ENCODE results near the gene COL4A2.
"Not testable (repeated sequence)": the region's sequence is repeated elsewhere in the genome, so short reads cannot be mapped to it uniquely, and the experiment has no call there.

Gene COL4A2

DNA sequence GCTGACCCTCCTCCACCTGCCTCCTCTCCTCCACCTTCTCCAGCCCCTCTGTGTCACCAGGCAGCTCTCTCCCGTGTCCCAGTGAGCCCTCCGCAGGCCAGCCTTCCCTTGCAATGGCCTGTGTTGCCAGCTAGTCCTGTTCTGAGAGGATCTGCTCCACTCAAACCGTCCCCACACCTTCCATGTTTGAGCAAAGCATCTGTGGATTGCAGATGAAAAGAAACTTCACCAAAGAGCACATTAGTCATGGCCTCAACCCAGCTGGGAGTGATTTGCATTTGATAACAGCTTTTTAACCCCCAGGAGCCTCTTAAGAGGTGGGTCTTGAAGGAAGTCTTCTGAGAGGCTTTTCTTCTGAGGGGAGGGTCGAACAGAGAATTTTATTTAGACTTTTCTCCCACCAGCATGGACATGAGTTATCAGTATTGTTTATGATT, 72.8 kb downstream of the COL4A2 start:
- no peak for DNase-seq (ENCODE audit: low spot score)

DNA sequence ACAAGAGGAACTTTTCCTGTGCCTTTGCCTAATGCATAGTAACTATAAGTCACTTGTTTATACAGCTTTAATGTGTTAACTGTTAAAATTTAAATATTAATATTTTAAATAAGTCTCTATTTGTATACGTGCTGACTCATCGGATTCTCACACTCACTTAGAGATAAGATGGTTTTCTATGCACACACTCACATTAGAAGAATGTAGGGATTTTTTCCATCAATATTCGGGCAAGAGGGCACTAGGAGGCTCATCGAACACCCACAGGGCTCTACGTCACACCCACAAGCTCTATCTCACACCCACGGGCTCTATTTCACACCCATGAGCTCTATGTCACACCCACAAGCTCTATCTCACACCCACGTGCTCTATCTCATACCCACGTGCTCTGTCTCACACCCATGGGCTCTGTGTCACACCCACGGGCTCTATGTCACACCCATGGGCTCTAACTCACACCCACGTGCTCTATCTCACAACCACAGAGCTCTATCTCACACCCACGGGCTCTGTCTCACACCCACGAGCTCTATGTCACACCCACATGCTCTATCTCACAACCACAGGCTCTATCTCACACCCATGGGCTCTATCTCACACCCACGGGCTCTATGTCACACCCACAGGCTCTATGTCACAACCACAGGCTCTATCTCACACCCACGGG, 73.4 kb downstream of the COL4A2 start:
- DNase-seq (ENCODE audit: low spot score) = no peak

DNA sequence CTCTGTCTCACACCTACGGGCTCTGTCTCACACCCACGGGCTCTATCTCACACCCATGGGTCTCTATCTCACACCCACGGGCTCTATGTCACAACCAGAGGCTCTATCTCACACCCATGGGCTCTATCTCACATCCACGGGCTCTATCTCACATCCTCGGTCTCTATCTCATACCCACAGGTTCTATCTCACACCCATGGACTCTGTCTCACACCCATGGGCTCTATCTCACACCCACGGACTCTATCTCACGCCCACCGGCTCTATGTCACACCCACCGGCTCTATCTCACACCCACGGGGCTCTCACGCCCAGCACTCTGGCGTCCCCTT, 73.9 kb downstream of the COL4A2 start:
- DNase-seq (ENCODE audit: low spot score) = no peak

DNA sequence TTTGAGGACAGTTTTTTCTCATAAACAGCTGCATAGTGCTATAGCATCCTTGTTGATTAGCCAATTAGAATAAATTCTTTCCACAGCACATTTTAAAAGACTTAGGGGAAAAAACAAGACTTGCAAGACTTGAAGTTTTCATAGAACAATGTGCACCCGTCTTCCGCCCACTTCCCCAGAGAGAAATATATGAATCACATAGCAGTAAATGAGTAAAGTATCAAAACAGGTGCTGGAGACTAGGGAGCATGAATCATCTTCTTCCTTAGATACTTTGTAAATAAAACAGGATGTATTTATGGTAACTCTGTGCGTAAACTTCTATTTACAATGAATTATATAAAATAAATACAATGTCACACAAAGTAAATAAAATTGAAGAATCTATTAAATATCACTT, 75.1 kb downstream of the COL4A2 start:
- DNase-seq (ENCODE audit: low spot score) = no peak

DNA sequence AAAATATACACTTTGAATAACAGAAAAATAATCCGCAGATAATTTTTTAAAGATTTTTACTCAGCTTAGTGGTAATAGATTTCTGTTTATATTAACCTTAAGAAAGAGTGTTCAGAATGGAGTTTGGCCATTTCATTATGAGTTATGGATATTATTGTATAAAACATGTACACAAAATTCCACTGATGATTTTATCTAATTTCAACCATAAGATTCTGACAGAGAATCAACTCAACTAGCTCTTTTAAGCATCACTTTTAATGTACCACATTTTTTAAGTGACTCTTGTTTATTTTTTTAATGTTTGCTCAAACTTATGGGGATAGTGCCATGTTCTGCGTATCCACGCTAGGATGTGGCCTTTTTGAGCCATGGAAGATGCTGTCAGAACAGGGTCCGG, 75.7 kb downstream of the COL4A2 start:
- DNase-seq (ENCODE audit: low spot score) = no peak

DNA sequence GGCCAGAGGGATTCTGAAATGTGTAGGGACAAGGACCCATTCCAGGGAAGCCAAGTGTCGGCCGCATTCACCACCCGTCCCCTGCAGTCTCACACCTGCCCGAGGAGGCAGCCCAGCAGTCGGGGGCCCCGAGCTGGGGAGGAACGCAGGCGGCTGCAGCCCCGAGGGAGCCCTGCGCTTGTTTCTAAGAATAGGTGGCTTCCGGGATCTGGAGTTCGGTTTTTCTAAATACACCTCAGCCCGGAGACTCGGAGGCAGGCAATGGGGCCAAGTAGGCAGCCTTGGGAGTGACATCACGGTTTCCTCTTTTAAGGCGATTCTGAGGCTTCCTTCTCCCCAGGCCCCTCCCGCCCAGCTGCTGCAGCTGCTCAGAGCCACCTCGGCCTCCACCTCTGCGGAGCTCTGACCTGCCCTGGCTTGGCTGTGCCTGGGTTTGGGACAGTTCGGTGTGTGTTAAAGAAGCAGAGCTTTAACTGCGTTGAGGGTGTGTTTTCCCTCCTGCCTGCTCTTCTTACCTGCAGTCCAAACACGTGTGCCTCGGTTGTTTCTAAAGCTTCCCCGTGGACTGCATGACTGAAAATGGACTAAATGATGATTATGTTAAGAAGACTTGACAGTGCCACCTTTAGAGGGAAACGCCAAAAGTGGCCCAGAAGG, 80.5 kb downstream of the COL4A2 start:
- no peak for DNase-seq (ENCODE audit: low spot score)

DNA sequence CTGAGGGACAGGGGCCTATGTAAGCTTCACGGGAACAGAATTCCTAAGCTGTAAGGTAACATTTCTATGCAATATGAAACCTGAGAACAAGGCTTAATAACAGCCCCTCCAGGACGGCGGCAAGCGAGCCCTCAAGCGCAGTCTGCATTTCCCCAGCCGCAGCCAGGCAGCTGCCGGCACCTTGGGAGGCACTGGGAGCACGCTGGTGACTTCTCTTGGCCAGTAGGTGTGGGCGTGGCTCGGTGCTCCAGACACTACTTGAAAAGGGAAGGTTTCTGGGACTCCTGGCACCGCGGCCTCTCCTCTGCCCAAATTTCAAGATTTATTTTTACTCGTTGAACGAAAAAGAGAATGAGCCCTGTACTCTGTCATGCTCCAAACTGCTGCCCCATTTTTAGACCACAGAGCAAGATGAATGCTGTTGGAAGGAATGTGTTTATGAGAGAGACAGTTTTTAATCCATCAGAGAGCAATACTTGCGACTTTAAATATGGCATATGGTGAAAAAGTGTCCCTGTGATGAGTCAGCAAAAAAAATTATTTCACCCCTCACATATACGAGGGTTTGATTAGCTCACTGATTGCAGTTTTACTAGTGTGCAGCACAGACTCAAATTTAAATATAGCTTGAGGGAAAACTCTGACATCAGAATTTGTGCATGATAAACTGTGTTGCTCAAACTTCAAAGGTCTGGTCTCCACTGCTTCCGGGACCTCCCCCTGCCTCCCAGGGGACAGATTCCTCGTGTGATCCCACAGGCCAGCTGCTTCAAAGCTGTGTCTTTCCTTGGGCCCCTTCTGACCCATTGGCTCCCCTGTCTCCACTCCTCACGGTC, 81.2 kb downstream of the COL4A2 start:
- DNase-seq (ENCODE audit: low spot score) = no peak

DNA sequence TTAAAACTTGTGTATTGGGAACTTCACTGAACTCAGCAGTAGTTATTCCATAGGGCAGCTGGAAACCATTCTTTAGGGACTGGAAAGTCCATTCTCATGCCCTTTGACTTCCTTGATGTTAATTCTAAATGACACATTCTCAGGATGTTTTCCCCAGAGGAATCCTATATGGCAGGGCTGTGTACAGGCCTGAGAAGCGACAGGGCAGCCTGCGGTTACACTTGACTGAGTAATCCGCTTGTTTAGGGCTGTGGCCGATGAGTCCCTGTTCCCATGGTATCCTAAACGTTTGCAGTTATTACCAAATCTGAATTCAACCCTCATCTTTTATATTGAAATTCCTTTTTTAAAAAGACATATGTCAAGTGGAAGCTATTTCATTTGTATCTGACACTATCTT, 83.5 kb downstream of the COL4A2 start:
- DNase-seq (ENCODE audit: low spot score) = no peak

DNA sequence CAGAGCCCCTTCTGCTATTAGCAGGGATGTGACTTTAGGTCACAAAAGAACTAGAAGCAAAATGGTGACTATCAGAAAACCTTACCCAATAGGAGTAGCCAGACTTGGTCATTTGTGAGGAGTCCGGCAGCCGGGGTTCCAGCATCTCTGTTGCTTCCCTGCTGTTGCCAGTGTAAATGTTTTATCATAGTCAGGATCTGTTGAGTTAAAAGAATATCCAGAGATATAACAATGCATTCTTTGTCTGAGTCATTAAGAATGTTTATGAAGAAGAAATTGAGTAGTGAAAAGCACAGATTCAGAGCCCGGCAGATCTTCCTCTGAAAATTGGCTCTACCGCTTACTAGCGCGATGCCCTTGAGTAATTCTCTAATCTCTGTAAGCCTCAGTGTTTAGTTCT, 84.2 kb downstream of the COL4A2 start:
- DNase-seq (ENCODE audit: low spot score) = no peak

DNA sequence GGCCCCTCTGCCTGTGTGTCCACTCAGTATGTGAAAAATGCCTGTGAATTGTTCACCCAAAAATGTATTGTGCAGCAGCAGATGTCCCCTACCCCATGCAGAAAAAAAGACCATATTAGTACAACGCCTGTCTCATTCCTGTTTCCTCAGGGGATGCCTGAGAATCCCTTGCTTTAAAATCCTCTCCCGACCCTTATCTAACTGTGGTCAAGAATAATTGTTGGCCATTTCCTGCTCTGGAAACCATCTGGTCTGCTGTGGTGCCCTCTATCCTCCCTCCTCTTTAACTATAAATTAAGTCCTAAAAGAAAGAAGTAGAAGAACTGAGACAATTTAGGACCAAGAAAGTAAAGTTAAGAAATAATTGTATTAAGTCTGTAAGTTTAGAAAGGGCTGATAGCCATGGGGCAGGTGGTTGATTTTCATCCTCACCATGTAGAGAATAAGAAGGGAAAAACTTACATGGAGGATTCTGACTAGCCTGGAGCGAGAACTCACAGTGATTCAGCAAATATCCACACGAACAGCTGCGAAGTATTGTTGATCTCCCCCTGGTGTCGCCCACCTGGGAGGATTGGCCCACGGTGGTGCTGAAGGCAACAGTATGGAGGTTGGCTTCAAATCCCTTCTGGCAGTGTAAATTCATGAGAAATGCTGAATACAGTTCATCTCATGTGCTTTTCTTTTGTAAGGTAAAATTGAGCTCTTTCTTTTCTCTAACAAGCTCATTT, 85.6 kb downstream of the COL4A2 start:
- DNase-seq (ENCODE audit: low spot score) = no peak

DNA sequence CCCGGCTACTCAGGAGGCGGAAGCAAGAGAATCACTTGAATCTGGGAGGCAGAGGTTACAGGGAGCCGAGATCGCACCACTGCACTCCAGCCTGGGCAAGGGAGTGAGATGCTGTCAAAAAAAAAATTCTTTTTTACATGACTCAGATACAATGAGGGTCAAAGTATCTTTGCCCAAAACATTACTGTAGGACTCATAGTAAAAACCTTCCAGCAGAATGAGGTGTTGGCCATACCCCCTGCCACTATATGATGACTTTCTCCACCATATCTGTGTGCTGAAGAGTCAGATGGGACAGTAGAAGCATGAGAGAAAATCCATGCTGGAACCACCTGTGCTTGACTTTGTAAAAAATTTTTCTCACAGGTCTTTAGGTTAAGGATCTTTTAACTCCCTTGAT, 86.7 kb downstream of the COL4A2 start:
- no peak for DNase-seq (ENCODE audit: low spot score)

DNA sequence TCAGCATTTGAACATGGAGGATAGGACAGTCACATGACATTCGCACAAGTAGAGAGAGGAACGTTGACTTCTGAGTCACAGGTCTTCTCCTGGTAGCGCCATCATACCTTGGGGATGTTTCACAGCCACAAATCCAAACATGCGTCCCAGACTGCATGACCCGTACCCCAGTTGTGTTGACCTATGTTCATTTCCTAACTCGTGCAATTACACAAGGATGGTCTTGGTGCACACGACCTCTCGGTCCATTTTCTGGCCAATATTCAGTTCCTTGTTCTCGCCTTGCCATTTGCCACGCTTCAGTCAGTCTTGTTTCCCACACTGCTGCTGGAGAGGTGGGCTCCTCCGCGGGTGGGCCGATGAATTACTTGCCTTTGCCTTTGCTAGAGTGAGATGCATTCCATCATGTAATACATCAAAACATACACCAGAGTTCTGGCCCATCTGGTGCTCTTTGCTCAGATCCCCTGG, 87.3 kb downstream of the COL4A2 start:
- no peak for DNase-seq (ENCODE audit: low spot score)

DNA sequence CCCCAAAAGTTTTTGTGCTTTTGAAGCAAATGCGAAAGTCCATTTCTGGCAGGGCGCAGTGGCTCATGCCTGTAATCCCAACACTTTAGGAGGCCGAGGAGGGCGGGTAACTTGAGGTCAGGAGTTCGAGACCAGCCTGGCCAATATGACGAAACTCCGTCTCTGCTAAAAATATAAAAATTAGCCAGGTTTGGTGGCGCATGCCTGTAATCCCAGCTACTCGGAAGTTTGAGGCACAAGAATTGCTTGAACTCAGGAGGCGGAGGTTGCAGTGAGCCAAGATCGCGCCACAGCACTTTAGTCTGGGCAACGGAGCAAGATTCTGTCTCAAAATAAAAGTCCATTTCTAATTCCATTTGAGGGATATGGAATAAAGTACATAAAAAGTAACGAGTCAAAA, 88.5 kb downstream of the COL4A2 start:
- not testable (repeated sequence) for DNase-seq (ENCODE audit: low spot score)

DNA sequence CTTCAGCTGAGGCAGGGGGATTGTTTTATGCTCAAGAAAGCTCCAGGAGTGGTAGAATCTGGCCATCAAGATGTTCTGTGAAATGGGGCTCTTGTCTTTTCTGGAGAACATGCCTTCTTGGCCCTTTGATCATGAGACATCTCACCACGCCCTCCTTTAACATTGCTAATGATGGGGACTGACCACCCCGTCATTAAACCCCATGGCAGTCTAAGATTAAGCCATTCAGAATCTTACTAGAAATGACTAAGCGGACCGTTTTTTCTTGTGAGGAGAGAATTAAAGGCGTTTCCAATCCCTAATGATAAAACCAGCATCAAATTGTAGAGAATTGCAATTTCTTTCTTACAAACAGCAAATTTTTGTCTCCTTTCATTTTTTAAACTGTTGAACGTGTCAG, 89.4 kb downstream of the COL4A2 start:
- DNase-seq (ENCODE audit: low spot score) = no peak

DNA sequence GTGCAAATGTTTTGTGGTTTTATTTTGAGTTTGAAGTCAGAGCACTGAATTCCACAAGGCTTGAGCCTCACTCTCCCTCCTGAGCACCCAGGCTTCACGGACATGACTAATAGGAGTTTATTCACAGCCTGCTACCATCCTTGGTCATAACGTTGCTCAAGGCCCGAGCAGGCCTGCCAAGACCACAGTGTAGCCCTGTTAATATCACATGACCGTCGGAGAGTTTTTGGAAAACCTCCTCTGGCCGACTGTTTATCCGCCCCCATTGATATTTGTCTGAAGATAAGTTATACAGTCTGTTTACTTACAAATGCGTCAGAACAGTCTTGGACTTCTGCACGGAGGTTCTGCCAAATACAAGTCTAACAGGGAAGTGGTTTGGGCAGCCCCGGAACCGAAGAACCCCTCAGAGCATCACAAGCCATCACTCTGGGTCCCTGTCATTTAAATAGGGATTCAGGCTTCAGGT, 89.9 kb downstream of the COL4A2 start:
- DNase-seq (ENCODE audit: low spot score) = no peak

DNA sequence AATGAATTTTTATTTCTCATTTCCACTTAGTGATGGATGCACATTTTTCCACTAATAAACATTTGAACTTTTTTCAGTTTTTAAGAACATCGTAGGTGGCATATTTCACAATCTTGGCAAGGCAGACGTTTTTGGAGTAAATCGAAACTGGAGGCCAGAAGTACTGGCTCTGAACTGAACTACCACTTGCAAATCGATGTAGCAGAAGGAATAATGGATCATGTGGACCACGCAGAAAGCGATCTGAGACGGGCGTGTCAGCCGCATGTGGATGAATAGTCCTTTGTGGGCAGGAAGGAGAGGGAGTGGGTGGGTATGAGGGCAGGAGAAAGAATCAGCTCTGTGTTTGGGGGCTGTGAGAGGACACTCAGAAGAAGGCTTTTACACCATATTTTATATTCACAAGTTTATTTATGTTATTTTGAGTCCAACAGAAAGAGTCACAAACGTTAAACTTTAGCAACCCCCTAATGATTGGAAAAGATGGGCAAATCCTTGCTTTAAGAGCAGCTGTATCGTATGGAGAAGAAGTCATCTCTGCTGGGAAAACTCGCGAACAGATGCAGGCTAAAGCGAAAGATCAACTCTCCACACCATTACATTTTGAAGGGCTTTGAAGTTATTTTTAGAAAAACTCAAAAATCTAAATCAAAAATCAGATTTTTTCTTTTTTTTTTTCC, 90.5 kb downstream of the COL4A2 start:
- DNase-seq (ENCODE audit: low spot score) = no peak

DNA sequence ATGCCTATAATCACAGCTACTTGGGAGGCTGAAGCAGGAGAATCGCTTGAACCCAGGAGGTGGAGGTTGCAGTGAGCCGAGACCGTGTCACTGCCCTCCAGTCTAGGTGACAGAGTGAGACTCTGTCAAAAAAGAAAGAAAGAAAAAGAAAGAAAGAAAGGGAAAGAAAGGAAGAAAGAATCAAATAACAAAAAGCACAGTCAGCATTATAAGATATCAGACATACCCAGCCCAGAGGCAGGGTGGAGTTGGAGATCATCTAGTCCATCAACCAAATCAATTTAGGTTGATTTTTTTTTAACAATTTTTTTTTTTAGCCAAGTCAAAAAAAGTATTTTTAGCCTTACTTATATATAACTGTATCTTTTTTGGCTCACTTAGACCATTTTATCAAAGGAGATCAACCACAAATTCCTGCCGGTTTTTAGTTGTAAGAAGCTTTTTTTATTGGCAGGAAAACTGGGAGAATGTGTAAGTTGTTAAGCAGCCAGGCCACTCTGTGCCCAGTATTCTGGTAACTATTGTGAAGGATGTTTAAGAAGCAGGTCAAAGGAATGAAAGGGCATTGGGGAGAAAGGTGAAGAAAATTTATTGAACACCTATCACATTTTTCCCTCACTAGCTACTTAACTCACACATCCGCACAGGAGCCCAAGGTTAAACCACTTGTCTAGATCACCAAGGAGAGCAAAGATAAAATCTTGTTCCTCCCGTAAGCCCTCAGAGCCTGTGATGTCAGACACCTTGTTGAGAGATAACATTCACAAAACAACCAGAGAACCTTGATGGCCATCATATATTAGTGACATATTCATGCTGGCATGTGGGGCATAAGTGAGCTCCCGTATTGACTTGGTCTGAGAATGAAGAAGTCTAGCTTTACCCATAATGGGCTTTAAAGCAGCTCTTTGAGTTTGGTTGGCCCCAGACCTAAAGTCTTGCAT, 91.8 kb downstream of the COL4A2 start:
- DNase-seq (ENCODE audit: low spot score) = no peak

DNA sequence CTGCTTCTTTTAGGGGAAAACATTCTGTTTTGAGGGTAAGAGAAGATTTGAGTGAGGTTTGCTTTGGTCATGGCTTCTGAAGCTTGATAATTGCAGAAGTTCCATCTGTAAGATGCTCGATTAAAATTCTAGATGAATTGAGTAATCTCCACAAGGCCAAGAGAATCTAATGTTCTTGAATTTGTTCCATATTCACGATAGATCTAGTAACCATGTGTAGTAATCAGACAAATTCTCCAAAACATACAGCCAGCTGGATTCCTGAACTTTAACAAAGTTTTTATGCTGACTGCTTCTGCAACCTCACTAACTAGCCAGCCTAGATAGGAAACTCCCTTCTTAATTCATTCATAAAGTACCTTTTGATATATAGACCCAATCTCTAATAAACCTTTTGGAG, 92.7 kb downstream of the COL4A2 start:
- no peak for DNase-seq (ENCODE audit: low spot score)

DNA sequence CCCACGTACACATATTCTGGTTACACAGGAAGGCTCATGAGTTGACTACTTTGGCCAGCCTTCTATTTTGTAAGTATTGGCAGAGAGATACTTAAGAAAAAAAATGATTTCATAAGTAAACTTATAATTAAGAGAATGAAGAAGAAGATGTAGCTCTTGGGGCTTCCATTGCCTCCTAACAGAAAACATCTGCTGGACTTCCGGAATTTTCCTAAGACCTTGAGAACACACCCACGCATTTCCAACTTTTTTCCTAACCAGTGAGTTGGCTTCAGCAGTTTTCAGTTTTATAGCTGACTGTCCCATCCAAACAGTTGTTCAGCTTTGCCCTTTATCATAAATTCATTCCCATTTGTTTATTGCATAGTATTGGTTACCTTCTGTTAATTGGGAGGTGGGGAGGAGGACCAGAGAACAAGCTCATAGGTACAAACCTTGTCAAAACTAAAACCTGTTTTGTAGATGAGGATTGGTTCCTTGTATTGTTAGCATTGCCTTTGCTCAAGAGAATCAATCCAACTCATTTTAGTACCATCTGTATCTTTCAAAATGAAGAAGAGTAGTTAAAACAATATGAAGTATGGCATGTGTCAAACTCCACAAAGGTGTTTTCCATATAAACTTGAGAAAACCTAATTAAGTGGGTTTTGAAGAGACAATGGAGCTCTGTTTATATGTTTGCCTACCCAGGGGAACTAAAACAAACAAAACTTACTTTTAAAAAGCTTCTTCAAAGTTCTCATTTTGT, 93.9 kb downstream of the COL4A2 start:
- no peak for DNase-seq (ENCODE audit: low spot score)

Data from LoVo (cell line).